HG03103 (cell line): ENCODE data around the gene AARS2.
A peak's percentile ranks its signal among the peaks of the same experiment; 100 is the strongest.

Source experiments
- ATAC-seq: cut with Tn5 transposase; IDR thresholded peaks from one replicate; pipeline ENCODE4 v1.9.1; 2021; ENCODE audit warnings: low read depth; ENCODE audit not compliant: unreplicated experiment

AARS2 gene

DNA sequence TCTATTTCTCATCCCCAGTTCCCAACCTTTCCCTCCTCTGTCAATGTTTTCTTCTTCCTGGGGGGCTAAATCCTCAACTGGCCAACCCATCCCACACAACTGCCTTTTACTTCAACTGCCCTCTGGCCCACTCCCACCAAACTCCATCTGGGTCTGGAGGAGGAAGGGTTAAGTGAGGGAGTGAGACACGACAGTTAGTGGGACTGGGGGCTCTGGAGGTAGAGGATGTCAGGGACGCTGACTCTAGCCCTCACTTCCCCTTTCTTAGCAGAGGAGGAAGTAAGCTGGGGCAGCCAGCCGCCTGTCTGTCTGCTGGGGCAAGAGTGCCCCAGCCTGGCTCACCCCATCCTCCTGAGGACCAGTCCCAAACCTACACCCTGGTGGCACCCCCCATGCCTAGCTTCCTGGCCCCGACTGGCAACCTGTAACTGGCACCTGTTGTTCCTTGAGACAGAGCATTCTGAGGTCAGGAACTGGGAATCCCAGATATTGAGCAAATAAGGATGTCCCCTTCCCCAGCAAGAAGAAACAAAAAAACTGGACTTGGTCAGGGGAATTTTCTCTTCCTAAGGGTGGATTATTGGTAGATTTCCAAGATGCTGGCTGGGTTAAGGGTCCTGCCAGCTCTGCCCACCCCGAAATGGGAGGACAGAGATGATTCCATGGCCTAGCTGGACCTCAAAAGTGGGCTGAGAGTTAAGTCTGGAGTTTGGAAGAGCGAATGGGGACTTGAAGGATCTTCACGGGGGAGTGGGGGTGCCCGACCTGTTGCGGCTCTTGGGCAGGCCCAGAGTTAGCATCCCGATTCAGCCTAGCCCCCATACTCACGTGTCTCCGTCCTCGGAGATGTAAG lies 48.8 kb downstream of the AARS2 start:
- ATAC-seq, result no peak

DNA sequence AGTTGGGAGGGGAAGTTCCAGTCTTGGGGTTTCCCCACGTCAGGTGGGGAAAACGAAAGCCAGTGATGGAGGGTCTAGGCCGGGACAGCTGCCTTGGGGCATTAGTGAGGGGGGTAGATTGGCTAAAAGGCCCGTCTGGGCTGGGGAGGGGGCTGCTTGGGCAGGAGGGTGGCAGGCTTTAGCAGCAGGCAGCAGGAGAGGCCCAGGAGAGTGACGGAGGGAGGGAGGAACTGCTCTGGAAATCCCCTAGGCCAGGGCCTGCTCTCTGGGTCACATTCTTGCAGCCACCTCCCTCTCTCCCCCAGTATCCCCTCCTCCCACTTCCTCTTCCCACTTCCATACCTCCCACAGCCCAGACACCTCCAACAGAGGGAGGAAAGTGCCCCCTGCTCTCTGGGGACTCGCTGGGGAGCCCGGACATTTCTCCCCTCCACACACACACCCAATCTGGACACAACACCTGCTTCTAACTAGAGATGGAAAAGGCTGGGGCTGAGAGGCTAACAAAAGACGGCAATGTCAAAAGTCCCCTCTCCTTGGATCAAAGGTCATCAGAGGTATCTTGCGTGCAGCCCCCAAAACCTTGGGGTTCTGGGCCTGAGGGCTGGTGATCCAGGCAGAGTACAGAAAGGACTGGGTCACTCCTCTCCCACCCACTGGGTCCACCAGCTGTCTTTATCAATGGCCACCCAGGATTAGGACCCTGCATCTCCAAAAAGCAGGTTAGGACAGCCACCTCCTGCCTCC lies 49.6 kb downstream of the AARS2 start:
- no peak for ATAC-seq

- no peak for ATAC-seq
These were observed 50.4 kb downstream of the AARS2 start for GRCh38 chr6:44262467-44263353.

DNA sequence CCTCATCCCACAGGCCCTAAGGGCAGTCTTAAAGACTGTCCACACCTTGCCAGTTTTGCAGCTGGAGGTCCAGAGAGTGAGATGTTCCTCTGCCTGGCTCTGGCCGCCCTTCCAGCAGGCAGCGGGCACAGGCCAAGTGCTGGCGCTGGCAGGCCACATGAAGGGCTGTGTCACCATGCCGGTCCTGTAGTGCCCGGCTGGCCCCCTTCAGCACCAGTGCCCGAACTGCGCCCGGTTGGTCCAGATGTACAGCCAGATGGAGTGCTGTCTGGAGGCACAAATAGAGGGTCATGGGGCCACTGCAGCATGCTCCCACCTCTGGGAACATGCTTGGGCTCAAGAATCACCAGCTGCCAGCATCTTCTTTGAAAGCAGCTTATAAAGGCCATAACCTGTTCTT lies 51.6 kb downstream of the AARS2 start:
- ATAC-seq, result no peak

DNA sequence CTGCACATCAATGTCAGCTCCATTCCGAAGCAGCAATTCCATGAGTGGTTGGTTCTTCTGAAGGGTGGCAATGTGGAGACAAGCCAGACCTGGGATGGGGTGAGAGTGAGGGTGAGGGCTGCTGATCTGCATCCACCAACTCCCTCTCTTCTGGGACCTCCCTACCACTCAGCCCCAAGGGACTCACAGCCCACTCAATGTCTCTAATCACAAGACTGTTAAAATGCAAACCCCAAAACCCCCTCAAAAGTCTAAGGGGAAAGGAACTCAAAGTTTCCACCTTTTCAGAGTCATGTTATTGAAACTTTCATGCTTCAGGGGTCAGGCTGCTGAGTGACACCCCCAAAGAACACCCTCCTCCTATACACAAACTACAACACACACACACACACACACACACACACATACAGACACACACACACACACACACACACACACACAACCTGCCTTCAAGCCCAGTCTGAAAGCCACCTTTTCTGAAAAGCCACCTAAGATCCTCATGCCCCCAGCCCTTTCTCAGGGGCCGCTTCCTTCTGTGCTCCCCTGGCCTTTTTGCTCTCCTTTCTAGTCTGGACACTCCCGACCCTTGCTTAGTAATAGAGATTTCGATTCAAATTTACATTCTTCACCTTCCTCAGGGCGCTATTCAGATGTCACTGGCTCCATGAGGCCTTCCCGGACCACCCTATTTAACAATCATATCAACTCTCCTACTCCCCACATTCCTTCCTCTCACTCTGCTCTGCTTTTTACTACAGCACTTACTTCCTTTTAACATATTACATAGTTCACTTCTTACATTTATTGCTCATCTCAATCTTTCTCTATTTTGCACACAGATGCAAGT lies 52.5 kb downstream of the AARS2 start:
- ATAC-seq, result no peak

DNA sequence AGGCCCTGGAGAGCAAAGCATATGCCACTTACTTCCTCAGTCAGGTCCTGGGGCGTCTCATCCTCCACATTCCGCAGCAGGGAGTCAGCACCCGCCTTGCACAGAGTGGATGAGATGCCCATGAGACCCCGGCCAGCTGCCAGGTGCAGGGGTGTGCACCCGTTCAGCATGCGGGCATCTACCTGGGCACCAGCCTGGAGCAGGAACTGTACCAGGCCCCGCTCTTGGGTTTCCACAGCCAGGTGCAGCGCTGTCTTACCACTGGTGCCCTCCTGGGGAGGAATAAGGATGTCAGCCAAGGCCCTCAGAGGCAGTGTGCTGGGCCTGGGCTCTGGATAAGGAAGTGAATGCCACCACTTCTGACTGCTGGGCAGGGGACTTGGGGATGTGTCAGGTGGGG lies 53.1 kb downstream of the AARS2 start:
- ATAC-seq, result no peak

- no peak for ATAC-seq
These were observed 54.2 kb downstream of the AARS2 start for GRCh38 chr6:44258921-44259320.

- ATAC-seq, result no peak
These were observed 54.8 kb downstream of the AARS2 start for GRCh38 chr6:44258325-44258863.

DNA sequence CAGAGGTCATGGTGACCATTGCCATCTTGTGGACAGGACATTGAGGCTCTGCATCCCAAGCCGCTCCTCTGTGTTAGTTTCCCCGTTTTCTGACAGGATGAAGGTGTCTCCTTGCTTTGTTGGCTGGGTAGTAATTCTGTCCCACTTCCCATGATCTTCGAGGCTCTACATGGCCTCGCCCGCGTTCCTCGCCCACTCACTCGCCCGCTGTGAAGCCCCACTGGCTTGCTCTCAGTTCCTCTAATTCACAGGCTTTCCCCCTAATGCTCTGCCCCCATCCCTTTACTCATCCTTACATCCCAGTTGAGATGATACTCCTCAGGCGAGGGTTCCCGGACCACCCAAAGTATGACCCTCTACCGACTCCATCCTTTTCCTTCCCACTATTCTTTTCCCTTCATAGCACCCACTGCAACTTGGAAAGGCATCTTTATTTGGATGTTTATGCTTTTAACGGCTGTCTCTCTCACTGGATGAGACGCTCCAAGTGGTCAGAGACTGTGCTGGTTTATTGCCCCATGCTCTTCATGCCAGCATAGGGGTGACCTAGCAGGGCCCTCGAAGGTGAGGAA lies 55.3 kb downstream of the AARS2 start:
- ATAC-seq, result peak; percentile 14

- ATAC-seq, result peak; percentile 42
These were observed 56.0 kb downstream of the AARS2 start, which contains the start of gene SLC35B2 for GRCh38 chr6:44257025-44257752. Gene SLC35B2 (minus strand): TSS chr6:44257528. CDS start chr6:44257410, 118 bp downstream.

GRCh38 chr6:44256775-44257024 lies 56.4 kb downstream of the AARS2 start:
- ATAC-seq, result no peak

- ATAC-seq, result no peak
These were observed 57.0 kb downstream of the AARS2 start for GRCh38 chr6:44255871-44256774.

- ATAC-seq, result no peak
These were observed 57.9 kb downstream of the AARS2 start for GRCh38 chr6:44255105-44255808.

- no peak for ATAC-seq
These were observed 58.7 kb downstream of the AARS2 start for GRCh38 chr6:44254191-44255104.

- ATAC-seq, result no peak
These were observed 59.6 kb downstream of the AARS2 start for GRCh38 chr6:44253307-44254101.
